ENCODE measurements around the gene PLA2G5. TPM values are rescaled to one million over a fixed set of nuclear protein-coding genes. Genes with fewer than 3 reads are reported as not detected.

The PLA2G5 gene, protein sequence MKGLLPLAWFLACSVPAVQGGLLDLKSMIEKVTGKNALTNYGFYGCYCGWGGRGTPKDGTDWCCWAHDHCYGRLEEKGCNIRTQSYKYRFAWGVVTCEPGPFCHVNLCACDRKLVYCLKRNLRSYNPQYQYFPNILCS
- 0.92 TPM in 1 of 2 replicates, not detected in the other for total RNA-seq

DNA sequence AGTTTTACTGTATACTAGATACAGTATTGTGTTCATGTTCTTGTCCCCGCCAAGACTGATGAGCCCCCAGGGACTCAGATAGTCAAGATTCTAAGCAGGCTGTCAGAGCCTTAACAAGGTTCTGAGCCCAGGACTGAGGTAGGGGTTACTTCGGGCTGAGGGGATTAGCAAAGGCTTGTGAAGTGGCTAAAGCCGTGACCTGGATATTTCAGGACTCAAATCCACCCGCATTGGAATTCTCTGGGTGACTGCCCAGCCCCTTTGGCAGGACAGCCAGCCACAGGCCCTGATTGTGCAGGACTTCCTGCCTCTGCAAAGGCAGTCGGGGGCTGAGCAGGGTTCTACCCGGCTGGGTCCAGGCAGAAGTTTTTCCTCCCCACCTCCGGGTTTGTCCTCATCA lies at the start of gene PLA2G5:
PLA2G5 (plus strand) TSS at position 321 of the 400 bp plus-strand sequence. CDS start 14,637 bp downstream, outside the sequence.

DNA sequence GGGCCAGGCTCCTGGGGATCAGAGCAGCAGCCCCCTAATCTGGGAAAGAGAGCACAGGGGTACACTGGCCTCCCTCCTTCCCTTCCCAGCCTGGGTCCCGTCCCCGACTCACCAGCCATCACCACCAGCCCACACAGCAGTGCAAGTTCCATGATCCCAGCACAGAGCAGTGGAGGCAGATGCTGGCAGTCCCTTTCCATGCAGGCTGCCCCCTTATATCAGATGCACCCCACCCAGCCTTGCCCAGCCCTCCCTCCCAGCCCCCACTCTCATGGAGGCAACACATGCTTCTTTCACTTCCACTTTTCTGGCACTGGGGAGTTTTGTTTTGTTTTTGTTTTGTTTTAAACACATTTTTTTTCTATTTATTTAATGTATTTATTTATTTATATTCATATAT lies 49.4 kb downstream of the PLA2G5 start, which contains the start of gene PLA2G2D:
PLA2G2D (minus strand) TSS at position 190 of the 400 bp plus-strand sequence; CDS start at position 152, 38 bp downstream.

GRCh38 chr1:20138961-20139550 lies 69.1 kb downstream of the PLA2G5 start, which contains the start of gene PLA2G2F:
Gene PLA2G2F (plus strand): TSS chr1:20139323. CDS start chr1:20139428, 105 bp downstream.

Other genes starting within 250 kb of the PLA2G5 start
- gene OTUD3, start 187.8 kb upstream of the PLA2G5 start, total RNA-seq: 4.1 and 7.0 TPM in 2 replicates
- not detected in 2 replicates for gene PLA2G2E, start 146.6 kb upstream of the PLA2G5 start, total RNA-seq
- 0.28 and 0.46 TPM in 2 replicates for gene PLA2G2A, start 90.6 kb upstream of the PLA2G5 start, total RNA-seq
- gene PLA2G2D, start 49.3 kb downstream of the PLA2G5 start, total RNA-seq: not detected in 2 replicates
- not detected in 2 replicates for gene PLA2G2F, start 69.1 kb downstream of the PLA2G5 start, total RNA-seq
- under 0.01 and 0.14 TPM in 2 replicates for gene UBXN10, start 115.9 kb downstream of the PLA2G5 start, total RNA-seq
- gene PLA2G2C, start 116.3 kb downstream of the PLA2G5 start, total RNA-seq: not detected in 2 replicates
- gene VWA5B1, start 220.7 kb downstream of the PLA2G5 start, total RNA-seq: not detected in 2 replicates